IMR-90 (cell line): ENCODE measurements around the gene AAGAB. TPM values are rescaled to one million over a fixed set of nuclear protein-coding genes. Genes with fewer than 3 reads are reported as not detected.

Experiments
- ATAC-seq: fragments of 200-7000 bp; cut with Tn5 transposase; 2 replicates; pipeline ENCODE4 v1.9.1; 2020; ENCODE audit warnings: low read depth, mild to moderate bottlenecking, moderate library complexity
- BruUV-seq: library from RNA; stranded (reverse); fragments of 400-500 nt; replicated peaks from 2 replicates; lab custom pipeline; 2021; lab: Mats Ljungman, UMichigan
- CTCF ChIA-PET: fragments of 300-600 bp; formaldehyde crosslinking; extraction: SDS; loops from one replicate; lab custom pipeline; 2021; ENCODE audit warnings: antibody characterized with exemption; lab: Yijun Ruan, JAX
- POLR2A ChIA-PET: fragments of 300-600 bp; sonication (Branson Sonifier 250); formaldehyde crosslinking; loops from one replicate; lab custom pipeline; 2022; ENCODE audit warnings: antibody characterized with exemption; ENCODE audit not compliant: unreplicated experiment; lab: Charles Lee
- DNase-seq: peaks from one replicate; pipeline ENCODE4 v3.0.0; 2013
- H2AFZ ChIP-seq: replicated peaks from 2 replicates; pipeline ENCODE3; 2013; ENCODE audit warnings: low read length, mild to moderate bottlenecking; ENCODE audit not compliant: poor library complexity
- H2AK5ac ChIP-seq: 2 replicates; pipeline ENCODE4 v1.6.1; 2013; ENCODE audit warnings: low read depth, low read length, inconsistent platforms
- H2AK9ac ChIP-seq: replicated peaks from 2 replicates; pipeline ENCODE3; 2013; ENCODE audit warnings: mild to moderate bottlenecking, low read depth, low read length, moderate library complexity; ENCODE audit not compliant: poor library complexity
- H2BK120ac ChIP-seq: 2 replicates; pipeline ENCODE4 v1.6.1; 2013; ENCODE audit warnings: low read depth, low read length, inconsistent platforms
- H2BK15ac ChIP-seq: 3 replicates; pipeline ENCODE4 v1.6.1; 2013; ENCODE audit warnings: low read depth, low read length, inconsistent platforms
- H2BK20ac ChIP-seq: 2 replicates; pipeline ENCODE4 v1.6.1; 2013; ENCODE audit warnings: low read depth, mild to moderate bottlenecking, inconsistent platforms, low read length, moderate library complexity
- H2BK5ac ChIP-seq: 2 replicates; pipeline ENCODE4 v1.6.1; 2013; ENCODE audit warnings: mild to moderate bottlenecking, low read depth, low read length, inconsistent platforms; ENCODE audit not compliant: poor library complexity, severe bottlenecking
- H3K14ac ChIP-seq: replicated peaks from 2 replicates; pipeline ENCODE4 v1.6.1; 2013; ENCODE audit warnings: low read depth, low read length, inconsistent platforms
- H3K18ac ChIP-seq: 2 replicates; pipeline ENCODE4 v1.6.1; 2013; ENCODE audit warnings: low read depth, low read length, control low read depth
- H3K23ac ChIP-seq: 2 replicates; pipeline ENCODE4 v1.6.1; 2013; ENCODE audit warnings: low read depth, low read length, inconsistent platforms
- H3K27ac ChIP-seq: 2 replicates; pipeline ENCODE4 v1.5.1; 2013; ENCODE audit warnings: mild to moderate bottlenecking, control low read depth, low read length; ENCODE audit not compliant: insufficient read depth
- H3K27me3 ChIP-seq: 2 replicates; pipeline ENCODE4 v1.6.1; 2013; ENCODE audit warnings: low read length; ENCODE audit not compliant: control insufficient read depth, insufficient read depth
- H3K36me3 ChIP-seq: 2 replicates; pipeline ENCODE4 v1.6.1; 2013; ENCODE audit warnings: low read length, mixed read lengths; ENCODE audit not compliant: control insufficient read depth, insufficient read depth
- H3K4ac ChIP-seq: 2 replicates; pipeline ENCODE4 v1.6.1; 2013; ENCODE audit warnings: low read depth, low read length, inconsistent platforms
- H3K4me1 ChIP-seq: 2 replicates; pipeline ENCODE4 v1.6.1; 2013; ENCODE audit warnings: low read length, mixed read lengths; ENCODE audit not compliant: control insufficient read depth, insufficient read depth
- H3K4me2 ChIP-seq: 2 replicates; pipeline ENCODE4 v1.6.1; 2013; ENCODE audit warnings: low read depth, mild to moderate bottlenecking, control low read depth, low read length, moderate library complexity
- H3K4me3 ChIP-seq: 2 replicates; pipeline ENCODE4 v1.5.1; 2013; ENCODE audit warnings: low read depth, mild to moderate bottlenecking, control low read depth, low read length, moderate library complexity; ENCODE audit not compliant: insufficient read depth
- H3K56ac ChIP-seq: 2 replicates; pipeline ENCODE4 v1.6.1; 2013; ENCODE audit warnings: low read length, inconsistent platforms; ENCODE audit not compliant: insufficient read depth; ENCODE audit errors: extremely low read depth
- H3K79me1 ChIP-seq, 2 experiments: 2 replicates each; pipeline ENCODE4 v1.6.1; 2013; ENCODE audit warnings: low read length in 2 of 2, inconsistent platforms in 1 of 2, low read depth in 1 of 2
- H3K9ac ChIP-seq: 2 replicates; pipeline ENCODE4 v1.6.1; 2013; ENCODE audit warnings: low read depth, low read length, control low read depth
- H3K9me1 ChIP-seq: 2 replicates; pipeline ENCODE4 v1.6.1; 2013; ENCODE audit warnings: low read length, inconsistent platforms; ENCODE audit not compliant: insufficient read depth
- H3K9me3 ChIP-seq: 2 replicates; pipeline ENCODE4 v1.6.1; 2013; ENCODE audit warnings: low read length; ENCODE audit not compliant: control insufficient read depth, insufficient read depth
- H4K20me1 ChIP-seq: 2 replicates; pipeline ENCODE4 v1.6.1; 2013; ENCODE audit warnings: low read length, inconsistent platforms; ENCODE audit not compliant: insufficient read depth
- H4K5ac ChIP-seq: 2 replicates; pipeline ENCODE4 v1.6.1; 2013; ENCODE audit warnings: mild to moderate bottlenecking, low read depth, low read length, control low read depth
- H4K8ac ChIP-seq, 2 experiments: 2 replicates each; pipeline ENCODE4 v1.6.1; 2013; ENCODE audit warnings: low read depth in 2 of 2, low read length in 2 of 2, control low read depth in 1 of 2, inconsistent platforms in 1 of 2
- H4K91ac ChIP-seq: 2 replicates; pipeline ENCODE4 v1.6.1; 2013; ENCODE audit warnings: low read depth, low read length, inconsistent platforms; ENCODE audit not compliant: insufficient read depth
- BHLHE40 ChIP-seq: fragments of 150-350 bp; IDR thresholded peaks from 2 replicates; pipeline ENCODE4 v1.6.1; 2016; ENCODE audit warnings: mild to moderate bottlenecking, low read depth, low read length
- CEBPB ChIP-seq: IDR thresholded peaks from 2 replicates; pipeline ENCODE4 v1.6.1; 2012; ENCODE audit warnings: low read depth, low read length, improper control_type of control experiment
- CHD1 ChIP-seq: IDR thresholded peaks from 2 replicates; pipeline ENCODE4 v1.6.1; 2012; ENCODE audit warnings: low read depth, low read length, improper control_type of control experiment
- FOS ChIP-seq: fragments of 150-350 bp; IDR thresholded peaks from 2 replicates; pipeline ENCODE4 v1.6.1; 2016; ENCODE audit warnings: low read depth, low read length
- MAFK ChIP-seq: IDR thresholded peaks from 2 replicates; pipeline ENCODE4 v1.6.1; 2012; ENCODE audit warnings: low read depth, low read length, improper control_type of control experiment
- MAZ ChIP-seq: IDR thresholded peaks from 2 replicates; pipeline ENCODE4 v1.6.1; 2012; ENCODE audit warnings: low read depth, mild to moderate bottlenecking, low read length, improper control_type of control experiment, moderate library complexity, borderline replicate concordance
- MXI1 ChIP-seq: IDR thresholded peaks from 2 replicates; pipeline ENCODE4 v1.6.1; 2012; ENCODE audit warnings: low read depth, mild to moderate bottlenecking, low read length, moderate library complexity, borderline replicate concordance
- NFE2L2 ChIP-seq: fragments of 150-350 bp; IDR thresholded peaks from 2 replicates; pipeline ENCODE4 v1.6.1; 2016; ENCODE audit warnings: low read depth, mild to moderate bottlenecking, low read length
- POLR2A ChIP-seq: IDR thresholded peaks from 2 replicates; pipeline ENCODE4 v1.6.1; 2012; ENCODE audit warnings: mild to moderate bottlenecking, low read depth, low read length
- RAD21 ChIP-seq: IDR thresholded peaks from 2 replicates; pipeline ENCODE4 v1.6.1; 2012; ENCODE audit warnings: low read length, improper control_type of control experiment
- RFX5 ChIP-seq: IDR thresholded peaks from 2 replicates; pipeline ENCODE4 v1.8.0; 2012; ENCODE audit warnings: low read depth, mild to moderate bottlenecking, low read length, moderate library complexity
- WGBS, 2 experiments: methylation state at CpG; one replicate each; pipeline versions ENCODE4 v1.1.5 to v1.1.7; 2013; ENCODE audit warnings: missing lambda C conversion rate in 2 of 2; ENCODE audit not compliant: insufficient read length in 1 of 2; ENCODE audit errors: extremely low coverage in 2 of 2; 5-methylcytosine and 5-hydroxymethylcytosine counted together
- dilution Hi-C: fragments of 300-500 bp; cut with HindIII; formaldehyde crosslinking; loops from one replicate; pipeline ENCODE4 v1.14.3; 2018; ENCODE audit warnings: low sequenced_read_pairs; ENCODE audit not compliant: unreplicated experiment
- in situ Hi-C: fragments of 300-500 bp; cut with MboI; formaldehyde crosslinking; loops from 3 replicates; pipeline ENCODE4 v1.14.3; 2019; ENCODE audit warnings: low sequenced_read_pairs, inconsistent platforms, mixed read lengths
- intact Hi-C: fragments of 100-400 bp; cut with micrococcal nuclease; formaldehyde crosslinking; loops from 2 replicates; pipeline ENCODE4 v1.10.0; 2022
- polyA plus RNA-seq, 3 experiments: library from polyadenylated mRNA; depleted of rRNA; stranded (reverse); fragments of >200 nt; gene quantifications; 2 replicates each; pipeline ENCODE4 v1.2.3, GENCODE V29; 2012; ENCODE audit warnings: low replicate concordance in 1 of 3
- total RNA-seq: library from RNA; depleted of rRNA; stranded (reverse); fragments of >200 nt; gene quantifications from 2 replicates; pipeline ENCODE4 v1.2.3, GENCODE V29; 2012
- TF ChIP-seq, protein P1 (sequence below): fragments of 150-350 bp; IDR thresholded peaks from 2 replicates; pipeline ENCODE4 v1.6.1; 2017; ENCODE audit warnings: mild to moderate bottlenecking, antibody characterized with exemption, low read length, low read depth
- TF ChIP-seq, protein P2 (sequence below): conservative IDR thresholded peaks from 2 replicates; pipeline ENCODE4 v1.5.1; 2012; ENCODE audit warnings: mild to moderate bottlenecking, low read depth, low read length, improper control_type of control experiment
- TF ChIP-seq, protein P3 (sequence below): fragments of 150-350 bp; IDR thresholded peaks from 2 replicates; pipeline ENCODE4 v1.6.1; 2016; ENCODE audit warnings: low read depth, mild to moderate bottlenecking, low read length, moderate library complexity, borderline replicate concordance

The AAGAB gene
- total and polyA plus RNA-seq, 2 of the 4 experiments (the other 2 are of a cell fraction), result 26.1 to 69.7 TPM

DNA sequence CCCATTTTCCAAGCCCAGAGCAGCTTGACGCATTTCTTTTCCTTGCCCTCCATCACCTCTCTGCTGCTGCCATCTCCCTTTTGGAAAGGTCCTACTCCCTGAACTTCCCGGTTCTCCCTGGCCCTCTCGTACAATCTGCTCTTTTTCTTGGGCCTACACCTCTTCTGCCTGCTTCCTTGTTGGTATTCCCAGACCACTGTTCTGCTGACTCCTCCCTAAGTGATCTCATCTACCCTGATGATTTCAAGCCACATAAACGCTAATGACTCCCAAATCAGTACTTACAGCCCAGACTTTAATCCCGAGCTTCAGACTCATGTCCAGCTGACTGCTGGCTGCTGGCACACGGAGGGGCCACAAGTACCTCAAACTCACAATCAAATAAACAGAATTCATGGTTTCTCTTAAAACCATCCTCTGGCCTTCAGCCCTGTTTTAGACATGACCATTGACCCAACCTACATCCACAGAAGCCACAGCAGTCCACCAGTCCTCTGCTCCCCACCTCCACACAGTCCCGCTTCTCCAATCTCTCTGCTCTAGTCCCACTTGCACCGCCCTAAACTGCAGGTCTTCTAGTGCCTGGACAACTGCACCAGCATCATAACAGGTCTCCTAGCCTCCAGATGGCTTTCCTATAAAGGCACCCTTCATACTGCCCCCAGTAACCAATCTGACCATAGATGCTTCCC, 57.6 kb downstream of the AAGAB start:
- in situ Hi-C loops, result loop anchor here (10.0 kb wide), 1 partner anchor 252 kb away; no protein-coding TSS in a partner anchor
- Histone ChIP-seq H2BK120ac (peak overlapping the region; percentile 69), H4K20me1 (peaks cover 22% of the 10 kb centered on the region; the same call in 1 of the 2 replicates), H2BK5ac (peak overlapping the region; percentile 82), H3K14ac (peak overlapping the region; percentile 60), H3K9me1 (peaks cover 57% of the 10 kb centered on the region), H3K79me1 (peaks cover 4 to 48% of the 10 kb centered on the region in 2 experiments), H3K4me1 (peaks cover 41% of the 10 kb centered on the region), H4K91ac (peak overlapping the region; percentile 69), H3K4ac (peak overlapping the region; percentile 59), H4K5ac (peak overlapping the region; percentile 10; the same call in 1 of the 2 replicates), H3K23ac (peak overlapping the region; percentile 69), H4K8ac (peak overlapping the region in 1 of 2 experiments; percentile 86; a peak in 2 of 4 replicates), H3K27ac (peak overlapping the region; percentile 72), H2AK5ac (peak overlapping the region; percentile 88), H2BK20ac (peak overlapping the region; percentile 28; the same call in 1 of the 2 replicates), H2AFZ (peak overlapping the region; percentile 27), H3K4me3 (no peak overlapping the region), H2BK15ac (peak overlapping the region; percentile 33; the same call in 1 of the 3 replicates), H3K4me2 (no peak overlapping the region), H3K36me3 (peaks cover 28% of the 10 kb centered on the region), H3K56ac (no peak overlapping the region), H3K9ac (no peak overlapping the region), H3K18ac (peak overlapping the region; percentile 14; the same call in 1 of the 2 replicates), H2AK9ac (peak overlapping the region; percentile 45), H3K9me3 (no peaks in the 10 kb centered on the region), H3K27me3 (no peaks in the 10 kb centered on the region)
- ChIA-PET CTCF (interaction anchor here (0.6 kb wide), 1 partner anchor 291 kb away, joined by 3 read pairs; no protein-coding TSS in a partner anchor), POLR2A (no interaction called here)
- 56% methylated on average over 7 of the region's 8 CpGs; no CpG with 5 or more reads in 1 of the 2 experiments for WGBS, 2 experiments
- dilution Hi-C loops, result no loop called here
- BruUV-seq, result no TSS peak
- DNase-seq (peak; percentile 93), ATAC-seq (peak; percentile 44)
- intact Hi-C loops, result loop anchor here (5.0 kb wide), 1 partner anchor 640 kb away; no protein-coding TSS in a partner anchor
- TF ChIP-seq MXI1 (no peak), BHLHE40 (no peak), FOS (no peak), MAFK (peak; percentile 53; the same call in 1 of the 2 replicates), CHD1 (no peak), NFE2L2 (peak; percentile 18; the same call in 1 of the 2 replicates), CEBPB (no peak), POLR2A (peak; percentile 56; the same call in 1 of the 2 replicates), RAD21 (no peak), RFX5 (no peak), MAZ (no peak)
- TF ChIP-seq, protein P1, sequence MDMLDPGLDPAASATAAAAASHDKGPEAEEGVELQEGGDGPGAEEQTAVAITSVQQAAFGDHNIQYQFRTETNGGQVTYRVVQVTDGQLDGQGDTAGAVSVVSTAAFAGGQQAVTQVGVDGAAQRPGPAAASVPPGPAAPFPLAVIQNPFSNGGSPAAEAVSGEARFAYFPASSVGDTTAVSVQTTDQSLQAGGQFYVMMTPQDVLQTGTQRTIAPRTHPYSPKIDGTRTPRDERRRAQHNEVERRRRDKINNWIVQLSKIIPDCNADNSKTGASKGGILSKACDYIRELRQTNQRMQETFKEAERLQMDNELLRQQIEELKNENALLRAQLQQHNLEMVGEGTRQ, result no peak
- TF ChIP-seq, protein P2, sequence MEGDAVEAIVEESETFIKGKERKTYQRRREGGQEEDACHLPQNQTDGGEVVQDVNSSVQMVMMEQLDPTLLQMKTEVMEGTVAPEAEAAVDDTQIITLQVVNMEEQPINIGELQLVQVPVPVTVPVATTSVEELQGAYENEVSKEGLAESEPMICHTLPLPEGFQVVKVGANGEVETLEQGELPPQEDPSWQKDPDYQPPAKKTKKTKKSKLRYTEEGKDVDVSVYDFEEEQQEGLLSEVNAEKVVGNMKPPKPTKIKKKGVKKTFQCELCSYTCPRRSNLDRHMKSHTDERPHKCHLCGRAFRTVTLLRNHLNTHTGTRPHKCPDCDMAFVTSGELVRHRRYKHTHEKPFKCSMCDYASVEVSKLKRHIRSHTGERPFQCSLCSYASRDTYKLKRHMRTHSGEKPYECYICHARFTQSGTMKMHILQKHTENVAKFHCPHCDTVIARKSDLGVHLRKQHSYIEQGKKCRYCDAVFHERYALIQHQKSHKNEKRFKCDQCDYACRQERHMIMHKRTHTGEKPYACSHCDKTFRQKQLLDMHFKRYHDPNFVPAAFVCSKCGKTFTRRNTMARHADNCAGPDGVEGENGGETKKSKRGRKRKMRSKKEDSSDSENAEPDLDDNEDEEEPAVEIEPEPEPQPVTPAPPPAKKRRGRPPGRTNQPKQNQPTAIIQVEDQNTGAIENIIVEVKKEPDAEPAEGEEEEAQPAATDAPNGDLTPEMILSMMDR, result no peak
- TF ChIP-seq, protein P3, sequence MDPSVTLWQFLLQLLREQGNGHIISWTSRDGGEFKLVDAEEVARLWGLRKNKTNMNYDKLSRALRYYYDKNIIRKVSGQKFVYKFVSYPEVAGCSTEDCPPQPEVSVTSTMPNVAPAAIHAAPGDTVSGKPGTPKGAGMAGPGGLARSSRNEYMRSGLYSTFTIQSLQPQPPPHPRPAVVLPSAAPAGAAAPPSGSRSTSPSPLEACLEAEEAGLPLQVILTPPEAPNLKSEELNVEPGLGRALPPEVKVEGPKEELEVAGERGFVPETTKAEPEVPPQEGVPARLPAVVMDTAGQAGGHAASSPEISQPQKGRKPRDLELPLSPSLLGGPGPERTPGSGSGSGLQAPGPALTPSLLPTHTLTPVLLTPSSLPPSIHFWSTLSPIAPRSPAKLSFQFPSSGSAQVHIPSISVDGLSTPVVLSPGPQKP, result no peak
